Measurements from ENCODE around the gene MRLN. TPM values are rescaled to one million over a fixed set of nuclear protein-coding genes. Genes with fewer than 3 reads are reported as not detected.

MRLN gene
- total RNA-seq, 2 donors from 2014 or later = not detected

DNA sequence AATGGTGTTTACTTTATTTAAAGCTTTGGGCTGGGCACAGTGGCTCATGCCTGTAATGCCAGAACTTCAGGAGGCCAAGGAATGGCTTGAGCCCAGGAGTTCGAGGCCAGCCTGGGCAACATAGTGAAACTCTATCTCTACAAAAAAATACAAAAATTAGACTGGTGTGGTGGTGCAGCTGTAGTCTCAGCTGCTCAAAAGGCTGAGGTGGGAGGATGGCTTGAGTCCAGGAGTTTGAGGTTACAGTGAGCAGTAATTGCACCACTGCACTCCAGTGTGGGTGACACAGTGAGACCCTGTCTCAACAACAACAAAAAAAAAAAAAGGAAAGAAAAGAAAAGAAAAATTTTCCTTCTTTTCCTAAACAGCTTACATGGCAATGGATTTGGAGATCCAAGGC, 65.6 kb downstream of the MRLN start:
- H3K9me3 Mint-ChIP-seq = no peaks in the 10 kb centered on the region
- H3K4me3 Mint-ChIP-seq = no peak overlapping the region
- H3K36me3 Mint-ChIP-seq (ENCODE audit: low read depth) = no peaks in the 10 kb centered on the region

More for the DNA sequence above, 65.6 kb downstream of the MRLN start:
- DNase-seq = no peak
- Mint-ChIP-seq H3K4me1 (peaks cover 3% of the 10 kb centered on the region), H3K27me3 (ENCODE audit: insufficient read depth) (no peaks in the 10 kb centered on the region), H3K27ac (no peak overlapping the region)
- no peak overlapping the region for H3K27ac ChIP-seq (ENCODE audit: low read depth, low read length)
- no peaks in the 10 kb centered on the region for H3K27me3 ChIP-seq (ENCODE audit: control insufficient read depth, insufficient read depth, low read length, poor library complexity, severe bottlenecking)
- H3K4me1 ChIP-seq (ENCODE audit: control insufficient read depth, insufficient read depth, low read length) = peaks cover under 1% of the 10 kb centered on the region
- 100% methylated on average over 1 of the region's 1 CpG; no CpG with 5 or more reads in 1 of the 2 experiments for WGBS, 2 experiments (ENCODE audit: insufficient coverage in 1 of 2, insufficient read length in 1 of 2)
- TF ChIP-seq, protein P1, sequence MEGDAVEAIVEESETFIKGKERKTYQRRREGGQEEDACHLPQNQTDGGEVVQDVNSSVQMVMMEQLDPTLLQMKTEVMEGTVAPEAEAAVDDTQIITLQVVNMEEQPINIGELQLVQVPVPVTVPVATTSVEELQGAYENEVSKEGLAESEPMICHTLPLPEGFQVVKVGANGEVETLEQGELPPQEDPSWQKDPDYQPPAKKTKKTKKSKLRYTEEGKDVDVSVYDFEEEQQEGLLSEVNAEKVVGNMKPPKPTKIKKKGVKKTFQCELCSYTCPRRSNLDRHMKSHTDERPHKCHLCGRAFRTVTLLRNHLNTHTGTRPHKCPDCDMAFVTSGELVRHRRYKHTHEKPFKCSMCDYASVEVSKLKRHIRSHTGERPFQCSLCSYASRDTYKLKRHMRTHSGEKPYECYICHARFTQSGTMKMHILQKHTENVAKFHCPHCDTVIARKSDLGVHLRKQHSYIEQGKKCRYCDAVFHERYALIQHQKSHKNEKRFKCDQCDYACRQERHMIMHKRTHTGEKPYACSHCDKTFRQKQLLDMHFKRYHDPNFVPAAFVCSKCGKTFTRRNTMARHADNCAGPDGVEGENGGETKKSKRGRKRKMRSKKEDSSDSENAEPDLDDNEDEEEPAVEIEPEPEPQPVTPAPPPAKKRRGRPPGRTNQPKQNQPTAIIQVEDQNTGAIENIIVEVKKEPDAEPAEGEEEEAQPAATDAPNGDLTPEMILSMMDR (conservative IDR thresholded peaks at IDR 0.05) = no peak
- no peaks in the 10 kb centered on the region for H3K36me3 ChIP-seq (ENCODE audit: control insufficient read depth, insufficient read depth, low read length)
- no peak overlapping the region for H3K4me3 ChIP-seq (ENCODE audit: low read length)
- H3K9me3 ChIP-seq (ENCODE audit: control insufficient read depth, low read length) = no peaks in the 10 kb centered on the region
- H3K9ac ChIP-seq (ENCODE audit: extremely low read depth, low read length, poor library complexity, severe bottlenecking) = no peak overlapping the region

Other genes with a start within 250 kb of the MRLN start
- 10 to 100 TPM in 1 of 2 donors, 1 to 10 TPM in 1; 4.9 to 19.3 TPM for gene SLC16A9, start 43.6 kb downstream of the MRLN start, total RNA-seq
- 10 to 100 TPM; 29.3 to 30.4 TPM for gene CCDC6, start 153.1 kb upstream of the MRLN start, total RNA-seq

Data from endodermal cell (in vitro differentiated cells).